ENCODE measurements around the gene ABCB6.

ABCB6 gene

DNA sequence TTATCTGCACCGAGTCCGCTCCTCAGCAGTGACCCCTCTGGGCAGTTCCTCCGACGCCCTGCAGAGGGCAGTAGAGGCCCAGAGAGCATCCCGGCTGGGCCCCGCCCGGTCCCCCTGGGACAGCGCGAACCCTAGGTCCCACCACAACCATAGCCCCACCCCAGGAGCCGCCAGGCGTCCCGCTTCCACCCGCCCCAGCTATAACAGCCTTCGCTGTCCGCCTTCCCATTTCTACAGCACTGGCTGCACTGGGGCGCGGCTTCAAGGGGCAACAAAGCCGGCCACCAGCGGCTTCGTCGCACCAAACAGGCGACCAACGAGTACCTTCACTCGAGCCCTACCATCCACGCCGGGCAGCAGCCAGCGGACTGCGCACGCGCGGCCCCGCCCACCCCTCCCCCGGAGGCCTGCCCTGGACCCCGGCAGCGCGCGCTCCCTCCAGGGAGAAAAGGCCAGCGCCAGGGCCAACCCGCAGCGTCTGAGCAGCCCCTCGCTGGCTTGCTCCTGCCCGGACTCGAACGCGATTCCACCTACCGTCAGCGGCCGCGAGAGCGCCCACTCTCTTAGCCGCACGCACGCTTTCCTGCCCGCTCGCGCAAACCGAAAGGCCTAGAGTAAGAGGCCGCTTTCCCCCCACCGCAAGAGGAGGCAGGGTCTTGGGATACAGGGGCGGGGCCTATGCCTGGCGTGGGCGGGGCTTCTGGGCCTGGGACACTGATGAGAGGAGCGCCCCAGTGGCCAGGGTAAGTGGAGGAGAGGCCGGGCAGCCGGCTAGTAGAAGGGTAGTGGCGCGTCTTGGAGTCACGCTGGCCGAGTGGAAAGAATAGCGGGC is 58.4 kb downstream of the ABCB6 start, which contains the start of gene NHEJ1 (continued):
- TF ChIP-seq ZNF777 (tag by site-specific recombination; IDR thresholded peaks at IDR 0.05; ENCODE audit: borderline replicate concordance) (no peak), ZNF155 (tag by site-specific recombination; IDR thresholded peaks at IDR 0.05) (no peak), ZNF792 (tag by site-specific recombination; IDR thresholded peaks at IDR 0.05) (no peak), ZNF350 (tag by site-specific recombination; IDR thresholded peaks at IDR 0.05) (no peak), OSR2 (tag by site-specific recombination; IDR thresholded peaks at IDR 0.05) (no peak), ZNF561 (tag by site-specific recombination; IDR thresholded peaks at IDR 0.05; ENCODE audit: borderline replicate concordance) (no peak; the same call in 1 of the 2 replicates), ZNF791 (tag by site-specific recombination; IDR thresholded peaks at IDR 0.05) (no peak), SCRT1 (tag by site-specific recombination; IDR thresholded peaks at IDR 0.05; ENCODE audit: borderline replicate concordance) (no peak), ZNF48 (tag by site-specific recombination; IDR thresholded peaks at IDR 0.05) (no peak), ZNF169 (tag by site-specific recombination; IDR thresholded peaks at IDR 0.05) (no peak), SCRT2 (tag by site-specific recombination; IDR thresholded peaks at IDR 0.05) (no peak), GLI2 (tag by site-specific recombination; IDR thresholded peaks at IDR 0.05; ENCODE audit: borderline replicate concordance, low read depth) (no peak), ZNF654 (tag by site-specific recombination; IDR thresholded peaks at IDR 0.05; ENCODE audit: low read depth) (peak; percentile 62), ZNF585B (tag by site-specific recombination; IDR thresholded peaks at IDR 0.05) (no peak), RBAK (tag by site-specific recombination; IDR thresholded peaks at IDR 0.05) (no peak), ZNF837 (tag by site-specific recombination; IDR thresholded peaks at IDR 0.05) (no peak), REPIN1 (tag by site-specific recombination; IDR thresholded peaks at IDR 0.05; ENCODE audit: low read depth) (no peak), ZNF175 (tag by site-specific recombination; IDR thresholded peaks at IDR 0.05) (no peak), ZNF626 (tag by site-specific recombination; IDR thresholded peaks at IDR 0.05) (no peak), ZNF521 (tag by site-specific recombination; IDR thresholded peaks at IDR 0.05) (no peak), TCF7L2 (IDR thresholded peaks at IDR 0.05; ENCODE audit: borderline replicate concordance, low read depth, low read length) (no peak), ZNF747 (tag by site-specific recombination; IDR thresholded peaks at IDR 0.05) (no peak)
- TF ChIP-seq, protein P1, sequence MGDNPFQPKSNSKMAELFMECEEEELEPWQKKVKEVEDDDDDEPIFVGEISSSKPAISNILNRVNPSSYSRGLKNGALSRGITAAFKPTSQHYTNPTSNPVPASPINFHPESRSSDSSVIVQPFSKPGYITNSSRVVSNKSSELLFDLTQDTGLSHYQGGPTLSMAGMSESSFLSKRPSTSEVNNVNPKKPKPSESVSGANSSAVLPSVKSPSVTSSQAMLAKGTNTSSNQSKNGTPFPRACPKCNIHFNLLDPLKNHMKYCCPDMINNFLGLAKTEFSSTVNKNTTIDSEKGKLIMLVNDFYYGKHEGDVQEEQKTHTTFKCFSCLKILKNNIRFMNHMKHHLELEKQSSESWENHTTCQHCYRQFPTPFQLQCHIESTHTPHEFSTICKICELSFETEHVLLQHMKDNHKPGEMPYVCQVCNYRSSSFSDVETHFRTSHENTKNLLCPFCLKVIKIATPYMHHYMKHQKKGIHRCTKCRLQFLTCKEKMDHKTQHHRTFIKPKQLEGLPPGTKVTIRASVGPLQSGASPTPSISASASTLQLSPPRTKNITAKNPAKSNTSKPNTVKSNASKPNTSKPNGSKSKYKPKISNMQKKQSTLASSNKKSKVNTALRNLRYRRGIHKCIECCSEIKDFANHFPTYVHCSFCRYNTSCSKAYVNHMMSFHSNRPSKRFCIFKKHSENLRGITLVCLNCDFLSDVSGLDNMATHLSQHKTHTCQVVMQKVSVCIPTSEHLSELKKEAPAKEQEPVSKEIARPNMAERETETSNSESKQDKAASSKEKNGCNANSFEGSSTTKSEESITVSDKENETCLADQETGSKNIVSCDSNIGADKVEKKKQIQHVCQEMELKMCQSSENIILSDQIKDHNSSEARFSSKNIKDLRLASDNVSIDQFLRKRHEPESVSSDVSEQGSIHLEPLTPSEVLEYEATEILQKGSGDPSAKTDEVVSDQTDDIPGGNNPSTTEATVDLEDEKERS (tag by site-specific recombination; IDR thresholded peaks at IDR 0.05): no peak
- TF ChIP-seq, protein P2, sequence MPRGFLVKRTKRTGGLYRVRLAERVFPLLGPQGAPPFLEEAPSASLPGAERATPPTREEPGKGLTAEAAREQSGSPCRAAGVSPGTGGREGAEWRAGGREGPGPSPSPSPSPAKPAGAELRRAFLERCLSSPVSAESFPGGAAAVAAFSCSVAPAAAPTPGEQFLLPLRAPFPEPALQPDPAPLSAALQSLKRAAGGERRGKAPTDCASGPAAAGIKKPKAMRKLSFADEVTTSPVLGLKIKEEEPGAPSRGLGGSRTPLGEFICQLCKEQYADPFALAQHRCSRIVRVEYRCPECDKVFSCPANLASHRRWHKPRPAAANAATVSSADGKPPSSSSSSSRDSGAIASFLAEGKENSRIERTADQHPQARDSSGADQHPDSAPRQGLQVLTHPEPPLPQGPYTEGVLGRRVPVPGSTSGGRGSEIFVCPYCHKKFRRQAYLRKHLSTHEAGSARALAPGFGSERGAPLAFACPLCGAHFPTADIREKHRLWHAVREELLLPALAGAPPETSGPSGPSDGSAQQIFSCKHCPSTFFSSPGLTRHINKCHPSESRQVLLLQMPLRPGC (tag by site-specific recombination; IDR thresholded peaks at IDR 0.05): no peak
- TF ChIP-seq, protein P3, sequence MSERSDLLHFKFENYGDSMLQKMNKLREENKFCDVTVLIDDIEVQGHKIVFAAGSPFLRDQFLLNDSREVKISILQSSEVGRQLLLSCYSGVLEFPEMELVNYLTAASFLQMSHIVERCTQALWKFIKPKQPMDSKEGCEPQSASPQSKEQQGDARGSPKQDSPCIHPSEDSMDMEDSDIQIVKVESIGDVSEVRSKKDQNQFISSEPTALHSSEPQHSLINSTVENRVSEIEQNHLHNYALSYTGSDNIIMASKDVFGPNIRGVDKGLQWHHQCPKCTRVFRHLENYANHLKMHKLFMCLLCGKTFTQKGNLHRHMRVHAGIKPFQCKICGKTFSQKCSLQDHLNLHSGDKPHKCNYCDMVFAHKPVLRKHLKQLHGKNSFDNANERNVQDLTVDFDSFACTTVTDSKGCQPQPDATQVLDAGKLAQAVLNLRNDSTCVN (tag by site-specific recombination; optimal IDR thresholded peaks at IDR 0.05): peak; percentile 83
- TF ChIP-seq, protein P4, sequence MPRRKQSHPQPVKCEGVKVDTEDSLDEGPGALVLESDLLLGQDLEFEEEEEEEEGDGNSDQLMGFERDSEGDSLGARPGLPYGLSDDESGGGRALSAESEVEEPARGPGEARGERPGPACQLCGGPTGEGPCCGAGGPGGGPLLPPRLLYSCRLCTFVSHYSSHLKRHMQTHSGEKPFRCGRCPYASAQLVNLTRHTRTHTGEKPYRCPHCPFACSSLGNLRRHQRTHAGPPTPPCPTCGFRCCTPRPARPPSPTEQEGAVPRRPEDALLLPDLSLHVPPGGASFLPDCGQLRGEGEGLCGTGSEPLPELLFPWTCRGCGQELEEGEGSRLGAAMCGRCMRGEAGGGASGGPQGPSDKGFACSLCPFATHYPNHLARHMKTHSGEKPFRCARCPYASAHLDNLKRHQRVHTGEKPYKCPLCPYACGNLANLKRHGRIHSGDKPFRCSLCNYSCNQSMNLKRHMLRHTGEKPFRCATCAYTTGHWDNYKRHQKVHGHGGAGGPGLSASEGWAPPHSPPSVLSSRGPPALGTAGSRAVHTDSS (tag by site-specific recombination; IDR thresholded peaks at IDR 0.05): no peak
- TF ChIP-seq, protein P5, sequence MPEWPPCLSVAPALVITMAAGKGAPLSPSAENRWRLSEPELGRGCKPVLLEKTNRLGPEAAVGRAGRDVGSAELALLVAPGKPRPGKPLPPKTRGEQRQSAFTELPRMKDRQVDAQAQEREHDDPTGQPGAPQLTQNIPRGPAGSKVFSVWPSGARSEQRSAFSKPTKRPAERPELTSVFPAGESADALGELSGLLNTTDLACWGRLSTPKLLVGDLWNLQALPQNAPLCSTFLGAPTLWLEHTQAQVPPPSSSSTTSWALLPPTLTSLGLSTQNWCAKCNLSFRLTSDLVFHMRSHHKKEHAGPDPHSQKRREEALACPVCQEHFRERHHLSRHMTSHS (tag by site-specific recombination; IDR thresholded peaks at IDR 0.05): no peak
- TF ChIP-seq, protein P6, sequence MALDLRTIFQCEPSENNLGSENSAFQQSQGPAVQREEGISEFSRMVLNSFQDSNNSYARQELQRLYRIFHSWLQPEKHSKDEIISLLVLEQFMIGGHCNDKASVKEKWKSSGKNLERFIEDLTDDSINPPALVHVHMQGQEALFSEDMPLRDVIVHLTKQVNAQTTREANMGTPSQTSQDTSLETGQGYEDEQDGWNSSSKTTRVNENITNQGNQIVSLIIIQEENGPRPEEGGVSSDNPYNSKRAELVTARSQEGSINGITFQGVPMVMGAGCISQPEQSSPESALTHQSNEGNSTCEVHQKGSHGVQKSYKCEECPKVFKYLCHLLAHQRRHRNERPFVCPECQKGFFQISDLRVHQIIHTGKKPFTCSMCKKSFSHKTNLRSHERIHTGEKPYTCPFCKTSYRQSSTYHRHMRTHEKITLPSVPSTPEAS (tag by site-specific recombination; IDR thresholded peaks at IDR 0.05): no peak
